ENCODE data around the gene CCL14.

DNA sequence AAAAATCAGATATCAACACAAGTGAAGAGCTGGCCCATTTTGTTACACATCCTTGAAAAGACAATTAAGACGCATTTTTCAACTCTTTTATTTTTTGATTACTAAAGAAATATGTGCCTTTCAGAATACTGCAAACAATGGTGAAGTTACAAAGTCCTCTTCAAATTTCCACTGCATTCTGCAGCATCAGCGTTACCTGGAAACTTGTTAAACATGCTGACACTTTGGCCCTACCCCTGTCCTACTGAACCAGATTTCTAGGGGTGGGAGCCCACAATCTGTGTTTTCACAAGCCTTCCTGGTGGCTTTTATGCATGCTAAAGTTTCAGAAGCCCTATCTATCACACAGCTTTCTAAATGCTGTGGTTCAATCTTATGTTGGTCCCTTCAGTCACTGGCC, 4.5 kb upstream of the CCL14 start:
- TF ChIP-seq, protein P1, sequence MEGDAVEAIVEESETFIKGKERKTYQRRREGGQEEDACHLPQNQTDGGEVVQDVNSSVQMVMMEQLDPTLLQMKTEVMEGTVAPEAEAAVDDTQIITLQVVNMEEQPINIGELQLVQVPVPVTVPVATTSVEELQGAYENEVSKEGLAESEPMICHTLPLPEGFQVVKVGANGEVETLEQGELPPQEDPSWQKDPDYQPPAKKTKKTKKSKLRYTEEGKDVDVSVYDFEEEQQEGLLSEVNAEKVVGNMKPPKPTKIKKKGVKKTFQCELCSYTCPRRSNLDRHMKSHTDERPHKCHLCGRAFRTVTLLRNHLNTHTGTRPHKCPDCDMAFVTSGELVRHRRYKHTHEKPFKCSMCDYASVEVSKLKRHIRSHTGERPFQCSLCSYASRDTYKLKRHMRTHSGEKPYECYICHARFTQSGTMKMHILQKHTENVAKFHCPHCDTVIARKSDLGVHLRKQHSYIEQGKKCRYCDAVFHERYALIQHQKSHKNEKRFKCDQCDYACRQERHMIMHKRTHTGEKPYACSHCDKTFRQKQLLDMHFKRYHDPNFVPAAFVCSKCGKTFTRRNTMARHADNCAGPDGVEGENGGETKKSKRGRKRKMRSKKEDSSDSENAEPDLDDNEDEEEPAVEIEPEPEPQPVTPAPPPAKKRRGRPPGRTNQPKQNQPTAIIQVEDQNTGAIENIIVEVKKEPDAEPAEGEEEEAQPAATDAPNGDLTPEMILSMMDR (IDR thresholded peaks at IDR 0.05) = no peak
- TF ChIP-seq POLR2A (IDR thresholded peaks at IDR 0.05) = no peak

Measured in esophagus squamous epithelium (tissue), 4 donors.